GM12892 (cell line): ENCODE data around the gene MTHFSD.

Experiments used
- POLR2A ChIP-seq: IDR thresholded peaks from 2 replicates; pipeline ENCODE4 v1.6.1; 2011; ENCODE audit warnings: low read depth, low read length, control low read depth
- POLR2AphosphoS5 ChIP-seq: IDR thresholded peaks from 2 replicates; pipeline ENCODE4 v1.6.1; 2011; ENCODE audit warnings: low read depth, low read length, control low read depth

- no peak for TF ChIP-seq POLR2A
- TF ChIP-seq POLR2AphosphoS5 = no peak
Observed at GRCh38 chr16:86537486-86537885, 17.5 kb downstream of the MTHFSD start.
